ENCODE results near the gene MAGI2. TPM values are rescaled to one million over a fixed set of nuclear protein-coding genes. Genes with fewer than 3 reads are reported as not detected.

Gene MAGI2
- polyA plus RNA-seq, 1 experiment, result 0.81 TPM

DNA sequence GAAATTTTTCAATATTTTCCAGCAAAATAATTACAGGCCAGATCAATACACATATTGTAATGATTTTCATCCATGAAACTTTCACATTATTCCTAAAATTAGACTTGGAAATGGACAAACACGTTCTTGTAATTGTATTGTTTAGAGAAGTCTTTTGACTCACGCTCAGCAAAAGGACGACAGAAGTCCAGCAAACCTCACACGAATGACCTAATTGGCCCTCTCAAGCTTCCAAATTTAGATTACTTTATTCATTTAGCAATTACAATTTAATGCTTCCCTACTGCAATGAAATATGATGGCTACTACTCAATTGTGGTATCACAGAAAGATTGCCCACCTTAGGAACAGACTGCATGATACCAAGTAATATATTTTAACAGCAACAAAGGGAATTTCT is 702.2 kb downstream of the MAGI2 start:
- Histone ChIP-seq H3K4me3 (ENCODE audit: low read depth, low read length) (no peak overlapping the region), H3K27me3 (ENCODE audit: control insufficient read depth, insufficient read depth, low read length) (no peaks in the 10 kb centered on the region), H3K36me3 (ENCODE audit: control insufficient read depth, insufficient read depth, low read length) (no peaks in the 10 kb centered on the region)
- CTCF ChIA-PET, result no interaction called here
- POLR2A ChIA-PET, result no interaction called here
- TF ChIP-seq, protein P1, sequence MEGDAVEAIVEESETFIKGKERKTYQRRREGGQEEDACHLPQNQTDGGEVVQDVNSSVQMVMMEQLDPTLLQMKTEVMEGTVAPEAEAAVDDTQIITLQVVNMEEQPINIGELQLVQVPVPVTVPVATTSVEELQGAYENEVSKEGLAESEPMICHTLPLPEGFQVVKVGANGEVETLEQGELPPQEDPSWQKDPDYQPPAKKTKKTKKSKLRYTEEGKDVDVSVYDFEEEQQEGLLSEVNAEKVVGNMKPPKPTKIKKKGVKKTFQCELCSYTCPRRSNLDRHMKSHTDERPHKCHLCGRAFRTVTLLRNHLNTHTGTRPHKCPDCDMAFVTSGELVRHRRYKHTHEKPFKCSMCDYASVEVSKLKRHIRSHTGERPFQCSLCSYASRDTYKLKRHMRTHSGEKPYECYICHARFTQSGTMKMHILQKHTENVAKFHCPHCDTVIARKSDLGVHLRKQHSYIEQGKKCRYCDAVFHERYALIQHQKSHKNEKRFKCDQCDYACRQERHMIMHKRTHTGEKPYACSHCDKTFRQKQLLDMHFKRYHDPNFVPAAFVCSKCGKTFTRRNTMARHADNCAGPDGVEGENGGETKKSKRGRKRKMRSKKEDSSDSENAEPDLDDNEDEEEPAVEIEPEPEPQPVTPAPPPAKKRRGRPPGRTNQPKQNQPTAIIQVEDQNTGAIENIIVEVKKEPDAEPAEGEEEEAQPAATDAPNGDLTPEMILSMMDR (IDR thresholded peaks at IDR 0.05; ENCODE audit: insufficient read depth, low read depth, low read length), result no peak
- no peak for DNase-seq (ENCODE audit: low read depth)

DNA sequence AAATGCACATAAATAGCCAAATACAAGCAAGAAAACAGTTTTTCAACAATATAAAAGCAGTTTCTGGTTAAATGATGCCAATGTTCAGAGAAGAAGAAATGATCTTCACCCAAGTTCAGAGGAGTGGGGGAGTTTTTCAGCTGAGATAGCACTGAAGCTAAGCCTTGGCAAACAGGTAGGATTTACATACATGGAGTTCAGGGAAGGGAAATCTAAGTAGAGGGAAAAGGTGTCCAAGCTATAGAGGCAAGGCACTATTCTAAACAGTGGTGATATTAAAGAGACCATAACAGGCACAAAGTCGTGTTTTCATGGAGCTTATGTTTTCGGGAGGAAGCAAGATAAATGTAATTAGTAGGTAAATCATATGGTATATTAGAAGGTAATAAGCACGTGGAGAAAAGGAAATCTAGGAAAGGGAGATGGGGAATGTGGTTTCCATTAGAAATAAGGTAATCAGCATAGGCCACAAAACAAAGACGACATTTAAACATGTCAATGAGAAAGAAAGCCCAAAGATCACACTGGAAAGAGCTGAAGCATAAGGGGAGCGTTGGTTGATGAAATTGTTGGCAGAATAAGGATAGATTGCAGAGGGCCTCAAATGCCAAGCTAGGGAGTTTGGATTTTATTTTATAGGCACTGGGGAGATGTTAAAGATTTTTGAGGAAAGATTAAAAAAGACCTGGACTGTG is 704.3 kb downstream of the MAGI2 start:
- CTCF ChIA-PET, result interaction anchor here (0.7 kb wide), 1 partner anchor 100 kb away, joined by 4 read pairs; no protein-coding TSS in a partner anchor
- POLR2A ChIA-PET, result no interaction called here
- TF ChIP-seq, protein P1 (IDR thresholded peaks at IDR 0.05; ENCODE audit: insufficient read depth, low read depth, low read length), result no peak

DNA sequence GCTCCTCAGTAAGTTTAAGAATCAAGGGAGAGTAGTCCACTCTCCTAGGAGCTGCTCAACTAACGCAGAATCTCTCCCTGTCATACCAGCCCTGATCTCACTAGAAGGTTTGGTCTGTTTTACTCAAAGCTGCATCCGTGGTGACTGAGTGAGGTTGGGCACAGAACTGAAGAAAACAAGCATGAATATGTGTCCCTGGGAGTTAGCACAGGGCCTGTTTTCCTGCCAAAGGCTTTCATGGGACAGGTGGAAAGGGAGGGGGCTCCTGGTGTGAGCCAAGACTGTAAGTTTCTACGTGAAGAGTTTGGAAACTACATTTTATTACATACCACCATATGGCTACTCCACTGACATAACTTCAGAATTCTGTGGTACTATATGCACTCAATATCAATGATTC is 705.9 kb downstream of the MAGI2 start:
- H3K27me3 ChIP-seq (ENCODE audit: control insufficient read depth, insufficient read depth, low read length), result no peaks in the 10 kb centered on the region
- no peak overlapping the region for H3K4me3 ChIP-seq (ENCODE audit: low read depth, low read length)
- ChIA-PET POLR2A (no interaction called here), CTCF (interaction anchor here (1.0 kb wide), 1 partner anchor 17 kb away, joined by 3 read pairs; no protein-coding TSS in a partner anchor)
- no peaks in the 10 kb centered on the region for H3K36me3 ChIP-seq (ENCODE audit: control insufficient read depth, insufficient read depth, low read length)
- TF ChIP-seq, protein P1 (IDR thresholded peaks at IDR 0.05; ENCODE audit: insufficient read depth, low read depth, low read length), result no peak
- DNase-seq (ENCODE audit: low read depth), result no peak

More for the DNA sequence above, 704.3 kb downstream of the MAGI2 start:
- no peaks in the 10 kb centered on the region for H3K27me3 ChIP-seq (ENCODE audit: control insufficient read depth, insufficient read depth, low read length)
- H3K36me3 ChIP-seq (ENCODE audit: control insufficient read depth, insufficient read depth, low read length), result no peaks in the 10 kb centered on the region
- DNase-seq (ENCODE audit: low read depth), result no peak
- no peak overlapping the region for H3K4me3 ChIP-seq (ENCODE audit: low read depth, low read length)

DNA sequence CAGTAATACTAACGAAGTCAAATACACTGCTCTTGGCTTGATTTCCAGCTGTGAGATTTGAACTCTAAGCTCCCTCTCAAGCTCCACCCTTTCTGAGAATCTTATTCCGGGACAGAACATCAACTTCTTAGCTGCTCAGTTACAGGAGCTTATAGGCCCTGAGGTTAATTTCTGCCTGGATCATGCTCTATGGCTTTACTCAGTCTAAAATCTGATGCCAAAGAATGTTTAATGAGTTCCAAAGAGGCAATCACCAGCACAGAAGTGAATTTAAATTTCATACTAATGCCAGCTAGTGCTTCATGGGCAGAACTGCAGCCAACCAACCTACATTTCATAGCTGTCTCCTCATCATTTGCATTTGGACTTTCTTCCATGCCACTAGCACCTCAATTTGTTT is 707.2 kb downstream of the MAGI2 start:
- POLR2A ChIA-PET, result interaction anchor here (0.5 kb wide), 1 partner anchor 482 kb away, joined by 4 read pairs; no protein-coding TSS in a partner anchor
- TF ChIP-seq, protein P1 (IDR thresholded peaks at IDR 0.05; ENCODE audit: insufficient read depth, low read depth, low read length), result no peak
- DNase-seq (ENCODE audit: low read depth), result no peak
- no peaks in the 10 kb centered on the region for H3K36me3 ChIP-seq (ENCODE audit: control insufficient read depth, insufficient read depth, low read length)
- no peaks in the 10 kb centered on the region for H3K27me3 ChIP-seq (ENCODE audit: control insufficient read depth, insufficient read depth, low read length)
- no peak overlapping the region for H3K4me3 ChIP-seq (ENCODE audit: low read depth, low read length)
- CTCF ChIA-PET, result no interaction called here

DNA sequence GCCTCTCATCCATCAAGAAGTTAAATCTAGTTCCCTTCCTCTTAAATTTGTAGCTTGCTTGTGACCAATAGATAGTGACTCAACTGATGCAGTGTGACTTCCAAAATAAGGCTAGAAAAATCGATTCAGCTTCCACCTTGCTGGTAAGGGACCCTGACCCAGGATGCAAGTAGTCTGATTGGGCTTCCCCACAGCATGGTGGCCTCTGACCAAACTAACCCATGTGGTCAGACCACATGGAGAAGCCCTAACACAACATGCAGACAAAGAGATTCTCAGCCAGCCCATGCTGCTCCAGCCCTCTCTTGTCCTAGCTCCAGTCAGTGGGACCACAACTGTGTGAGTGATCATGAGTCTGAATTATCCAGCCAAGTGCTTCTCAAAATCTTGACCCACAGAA is 710.8 kb downstream of the MAGI2 start:
- CTCF ChIA-PET, result no interaction called here
- H3K36me3 ChIP-seq (ENCODE audit: control insufficient read depth, insufficient read depth, low read length), result no peaks in the 10 kb centered on the region
- POLR2A ChIA-PET, result no interaction called here
- no peaks in the 10 kb centered on the region for H3K27me3 ChIP-seq (ENCODE audit: control insufficient read depth, insufficient read depth, low read length)
- no peak for DNase-seq (ENCODE audit: low read depth)
- no peak overlapping the region for H3K4me3 ChIP-seq (ENCODE audit: low read depth, low read length)
- TF ChIP-seq, protein P1 (IDR thresholded peaks at IDR 0.05; ENCODE audit: insufficient read depth, low read depth, low read length), result no peak

All from BJ (cell line).